Measurements from ENCODE around the gene MAMLD1.

MAMLD1 gene

DNA sequence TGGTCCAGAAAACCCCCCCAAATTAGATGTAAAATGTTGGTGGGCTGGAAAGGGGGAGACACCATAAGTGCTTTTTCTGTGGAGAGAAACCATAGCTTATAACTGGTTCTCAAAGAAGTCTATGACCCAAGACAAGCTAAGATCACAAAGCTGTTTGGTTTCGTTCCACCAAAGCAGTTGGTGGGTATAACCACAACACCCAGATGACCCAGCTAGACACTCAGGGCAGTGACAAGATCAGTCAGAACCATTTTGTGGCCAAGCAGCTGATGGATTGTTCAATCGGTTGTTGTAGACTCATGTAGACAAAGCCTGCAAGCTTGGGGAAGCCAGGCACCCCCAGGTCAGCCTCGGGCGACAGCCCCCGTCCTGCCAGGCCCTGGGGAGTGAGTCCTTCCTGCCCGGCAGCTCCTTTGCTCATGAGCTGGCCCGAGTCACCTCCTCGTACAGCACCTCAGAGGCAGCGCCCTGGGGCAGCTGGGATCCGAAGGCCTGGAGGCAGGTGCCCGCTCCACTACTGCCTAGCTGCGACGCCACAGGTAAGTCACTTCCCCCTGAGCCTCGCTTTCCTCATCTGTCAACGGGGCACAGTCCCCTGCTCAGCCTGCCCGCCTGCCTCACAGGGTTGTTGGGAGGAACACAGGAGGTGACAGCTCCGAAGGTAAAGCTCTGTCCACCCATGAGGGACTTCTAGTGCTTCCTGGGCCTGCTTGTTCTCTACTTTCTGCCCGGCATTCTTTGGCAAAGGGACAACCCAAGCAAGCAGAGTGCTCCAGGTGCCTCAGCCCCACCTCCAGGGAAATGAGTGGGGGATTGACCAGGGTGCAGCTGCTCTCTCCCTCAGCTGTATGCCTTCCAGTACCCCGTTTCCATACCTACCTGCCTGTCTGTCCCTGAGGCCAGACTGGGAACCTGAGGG is 140.1 kb downstream of the MAMLD1 start:
- no peak overlapping the region for H3K4me2 ChIP-seq (ENCODE audit: low read length)
- H4K20me1 ChIP-seq (ENCODE audit: control insufficient read depth, insufficient read depth, low read depth, low read length) = no peaks in the 10 kb centered on the region

DNA sequence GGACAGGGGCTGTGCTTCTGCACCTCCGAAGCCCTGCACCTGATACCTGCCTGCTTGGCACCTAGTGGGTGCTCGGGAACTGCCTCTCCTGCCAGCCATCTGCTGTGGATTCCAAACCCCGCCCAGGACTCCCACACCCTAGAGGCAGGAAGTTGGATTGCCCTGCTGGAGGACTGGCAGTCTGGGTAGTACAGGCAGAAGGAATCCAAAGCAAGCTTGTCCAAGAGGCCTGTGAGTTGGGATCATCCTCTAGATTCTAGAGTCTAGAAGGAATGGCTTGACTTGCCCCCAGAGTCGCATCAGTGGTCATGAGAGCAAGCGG is 140.7 kb downstream of the MAMLD1 start:
- no peaks in the 10 kb centered on the region for H3K27me3 ChIP-seq (ENCODE audit: control insufficient read depth, low read length)
- no peaks in the 10 kb centered on the region for H3K4me1 ChIP-seq (ENCODE audit: control insufficient read depth, low read length)
- H3F3A ChIP-seq (ENCODE audit: control insufficient read depth, insufficient read depth) = no peaks in the 10 kb centered on the region
- H3K9me3 ChIP-seq (ENCODE audit: control insufficient read depth, insufficient read depth, low read length) = no peaks in the 10 kb centered on the region
- no peaks in the 10 kb centered on the region for H3K9me2 ChIP-seq (replicated peaks; ENCODE audit: control insufficient read depth, low read length)
- no peaks in the 10 kb centered on the region for H3K79me2 ChIP-seq (ENCODE audit: control insufficient read depth, low read length)
- no peaks in the 10 kb centered on the region for H4K20me1 ChIP-seq (ENCODE audit: control insufficient read depth, insufficient read depth, low read depth, low read length)
- H3K4me3 ChIP-seq (ENCODE audit: low read length) = no peak overlapping the region
- H3K36me3 ChIP-seq (ENCODE audit: control insufficient read depth, low read length) = no peaks in the 10 kb centered on the region
- H3K27ac ChIP-seq (ENCODE audit: low read depth, low read length) = no peak overlapping the region
- no peak overlapping the region for H3K4me2 ChIP-seq (ENCODE audit: low read length)
- TF ChIP-seq, protein P1, sequence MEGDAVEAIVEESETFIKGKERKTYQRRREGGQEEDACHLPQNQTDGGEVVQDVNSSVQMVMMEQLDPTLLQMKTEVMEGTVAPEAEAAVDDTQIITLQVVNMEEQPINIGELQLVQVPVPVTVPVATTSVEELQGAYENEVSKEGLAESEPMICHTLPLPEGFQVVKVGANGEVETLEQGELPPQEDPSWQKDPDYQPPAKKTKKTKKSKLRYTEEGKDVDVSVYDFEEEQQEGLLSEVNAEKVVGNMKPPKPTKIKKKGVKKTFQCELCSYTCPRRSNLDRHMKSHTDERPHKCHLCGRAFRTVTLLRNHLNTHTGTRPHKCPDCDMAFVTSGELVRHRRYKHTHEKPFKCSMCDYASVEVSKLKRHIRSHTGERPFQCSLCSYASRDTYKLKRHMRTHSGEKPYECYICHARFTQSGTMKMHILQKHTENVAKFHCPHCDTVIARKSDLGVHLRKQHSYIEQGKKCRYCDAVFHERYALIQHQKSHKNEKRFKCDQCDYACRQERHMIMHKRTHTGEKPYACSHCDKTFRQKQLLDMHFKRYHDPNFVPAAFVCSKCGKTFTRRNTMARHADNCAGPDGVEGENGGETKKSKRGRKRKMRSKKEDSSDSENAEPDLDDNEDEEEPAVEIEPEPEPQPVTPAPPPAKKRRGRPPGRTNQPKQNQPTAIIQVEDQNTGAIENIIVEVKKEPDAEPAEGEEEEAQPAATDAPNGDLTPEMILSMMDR (IDR thresholded peaks at IDR 0.05; ENCODE audit: low read depth, low read length, poor library complexity, severe bottlenecking) = no peak
- TF ChIP-seq EZH2phosphoT487 (IDR thresholded peaks at IDR 0.05; ENCODE audit: borderline replicate concordance, low read length) = no peak

More for the DNA sequence above, 140.1 kb downstream of the MAMLD1 start:
- Histone ChIP-seq H3K27ac (ENCODE audit: low read depth, low read length) (no peak overlapping the region), H3K79me2 (ENCODE audit: control insufficient read depth, low read length) (no peaks in the 10 kb centered on the region), H3K9me2 (replicated peaks; ENCODE audit: control insufficient read depth, low read length) (no peaks in the 10 kb centered on the region), H3K27me3 (ENCODE audit: control insufficient read depth, low read length) (no peaks in the 10 kb centered on the region), H3K4me1 (ENCODE audit: control insufficient read depth, low read length) (no peaks in the 10 kb centered on the region), H3K4me3 (ENCODE audit: low read length) (no peak overlapping the region), H3K9me3 (ENCODE audit: control insufficient read depth, insufficient read depth, low read length) (no peaks in the 10 kb centered on the region), H3K36me3 (ENCODE audit: control insufficient read depth, low read length) (no peaks in the 10 kb centered on the region), H3F3A (ENCODE audit: control insufficient read depth, insufficient read depth) (no peaks in the 10 kb centered on the region)
- TF ChIP-seq, protein P1 (IDR thresholded peaks at IDR 0.05; ENCODE audit: low read depth, low read length, poor library complexity, severe bottlenecking) = no peak
- no peak for TF ChIP-seq EZH2phosphoT487 (IDR thresholded peaks at IDR 0.05; ENCODE audit: borderline replicate concordance, low read length)

DNA sequence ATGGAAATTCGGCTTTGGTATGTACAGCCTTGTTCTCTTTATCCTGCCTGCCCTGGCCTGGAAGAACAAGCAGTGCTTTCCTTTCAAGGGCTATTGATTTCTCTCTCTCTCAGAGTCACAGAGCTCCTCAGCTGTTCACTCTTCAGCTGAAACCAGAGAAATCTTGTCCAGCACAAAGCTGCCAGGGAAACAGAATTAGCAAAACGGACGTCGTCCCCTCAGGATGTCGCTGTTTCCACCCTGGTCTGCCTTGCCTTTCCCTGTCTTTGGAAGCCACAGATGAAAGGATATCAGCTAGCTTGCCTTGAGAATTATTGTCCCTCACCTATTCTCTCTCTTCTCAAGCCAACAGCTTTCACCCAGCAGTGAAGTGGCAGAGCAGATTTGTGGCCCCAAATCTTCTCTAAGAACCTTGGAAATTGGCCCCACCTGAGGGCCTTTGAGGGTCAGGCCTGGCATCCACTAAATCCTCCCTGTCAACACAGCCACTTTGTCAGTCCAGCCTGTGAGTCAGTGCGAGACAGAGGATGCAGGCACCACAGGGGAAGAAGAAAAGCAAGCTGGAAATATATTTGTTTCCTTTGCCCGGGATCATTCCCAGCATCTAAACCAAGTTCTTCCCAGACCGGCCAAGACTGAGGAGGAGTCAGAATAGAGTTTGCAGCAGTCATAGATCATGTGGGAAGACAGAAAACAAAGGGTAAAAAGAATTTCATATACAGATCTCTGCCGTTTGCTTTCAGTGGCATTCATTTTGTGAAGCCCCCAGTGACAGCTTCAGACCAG is 141.5 kb downstream of the MAMLD1 start:
- H3K27ac ChIP-seq (ENCODE audit: low read depth, low read length) = no peak overlapping the region
- H3K36me3 ChIP-seq (ENCODE audit: control insufficient read depth, low read length) = no peaks in the 10 kb centered on the region
- TF ChIP-seq, protein P1 (IDR thresholded peaks at IDR 0.05; ENCODE audit: low read depth, low read length, poor library complexity, severe bottlenecking) = no peak
- no peak for TF ChIP-seq EZH2phosphoT487 (IDR thresholded peaks at IDR 0.05; ENCODE audit: borderline replicate concordance, low read length)
- no peaks in the 10 kb centered on the region for H3F3A ChIP-seq (ENCODE audit: control insufficient read depth, insufficient read depth)
- H3K27me3 ChIP-seq (ENCODE audit: control insufficient read depth, low read length) = no peaks in the 10 kb centered on the region
- H3K9me3 ChIP-seq (ENCODE audit: control insufficient read depth, insufficient read depth, low read length) = no peaks in the 10 kb centered on the region
- no peak overlapping the region for H3K4me2 ChIP-seq (ENCODE audit: low read length)
- H3K79me2 ChIP-seq (ENCODE audit: control insufficient read depth, low read length) = no peaks in the 10 kb centered on the region
- H3K4me1 ChIP-seq (ENCODE audit: control insufficient read depth, low read length) = no peaks in the 10 kb centered on the region
- H3K9me2 ChIP-seq (replicated peaks; ENCODE audit: control insufficient read depth, low read length) = no peaks in the 10 kb centered on the region
- no peak overlapping the region for H3K4me3 ChIP-seq (ENCODE audit: low read length)
- H4K20me1 ChIP-seq (ENCODE audit: control insufficient read depth, insufficient read depth, low read depth, low read length) = no peaks in the 10 kb centered on the region
